ENCODE measurements around the gene PLA2G2A.

GRCh38 chr1:19932866-19933265 lies 46.6 kb downstream of the PLA2G2A start:
- no peak for TF ChIP-seq CTCF (IDR thresholded peaks at IDR 0.05)
- no peak for TF ChIP-seq POLR2A (IDR thresholded peaks at IDR 0.05)

Data from right lobe of liver (tissue), 4 donors.